MM.1S (cell line): ENCODE data around the gene STIL.

ENCODE experiments used
- DNase-seq: peaks from one replicate; pipeline ENCODE4 v3.0.0-alpha.2; 2015
- H2AFZ ChIP-seq: fragments of 300-600 bp; sonication (generic); 2 replicates; pipeline ENCODE4 v1.6.0; 2016; ENCODE audit warnings: antibody characterized with exemption, low read length
- H3F3A ChIP-seq: fragments of 300-600 bp; sonication (generic); 2 replicates; pipeline ENCODE4 v1.6.1; 2016; ENCODE audit warnings: mild to moderate bottlenecking, antibody characterized with exemption, low read length, moderate library complexity, mixed read lengths; ENCODE audit not compliant: insufficient read depth
- H3K27ac ChIP-seq: fragments of 300-600 bp; sonication (generic); 2 replicates; pipeline ENCODE4 v1.5.1; 2016; ENCODE audit warnings: mild to moderate bottlenecking, low read length
- H3K27me3 ChIP-seq: fragments of 300-600 bp; sonication (generic); replicated peaks from 2 replicates; pipeline ENCODE4 v1.6.0; 2016; ENCODE audit warnings: low read length; ENCODE audit not compliant: insufficient read depth
- H3K36me3 ChIP-seq: fragments of 300-600 bp; sonication (generic); replicated peaks from 2 replicates; pipeline ENCODE4 v1.6.1; 2016; ENCODE audit warnings: mild to moderate bottlenecking, low read length, mixed read lengths; ENCODE audit not compliant: insufficient read depth
- H3K4me1 ChIP-seq: fragments of 300-600 bp; sonication (generic); 2 replicates; pipeline ENCODE4 v1.6.1; 2016; ENCODE audit warnings: low read length, mixed read lengths
- H3K4me2 ChIP-seq: fragments of 300-600 bp; sonication (generic); 2 replicates; pipeline ENCODE4 v1.6.0; 2016; ENCODE audit warnings: low read depth, low read length
- H3K4me3 ChIP-seq: fragments of 300-600 bp; sonication (generic); 2 replicates; pipeline ENCODE4 v1.5.1; 2016; ENCODE audit warnings: low read length, mixed read lengths
- H3K79me2 ChIP-seq: fragments of 300-600 bp; sonication (generic); 2 replicates; pipeline ENCODE4 v1.6.1; 2016; ENCODE audit warnings: mixed run types, low read length, mixed read lengths
- H3K9ac ChIP-seq: fragments of 300-600 bp; sonication (generic); 2 replicates; pipeline ENCODE4 v1.6.1; 2016; ENCODE audit warnings: low read length, mixed read lengths
- H3K9me2 ChIP-seq: fragments of 300-600 bp; sonication (generic); replicated peaks from 2 replicates; pipeline ENCODE4 v1.6.1; 2016; ENCODE audit warnings: mild to moderate bottlenecking, low read length, mixed read lengths; ENCODE audit not compliant: insufficient read depth
- H3K9me3 ChIP-seq: fragments of 300-600 bp; sonication (generic); replicated peaks from 2 replicates; pipeline ENCODE4 v1.6.1; 2016; ENCODE audit warnings: mild to moderate bottlenecking, low read length, mixed read lengths; ENCODE audit not compliant: insufficient read depth
- H4K20me1 ChIP-seq: fragments of 300-600 bp; sonication (generic); 2 replicates; pipeline ENCODE4 v1.6.1; 2016; ENCODE audit warnings: mild to moderate bottlenecking, low read length, moderate library complexity, mixed read lengths; ENCODE audit not compliant: insufficient read depth
- EZH2 ChIP-seq: fragments of 300-600 bp; sonication (generic); optimal IDR thresholded peaks from 2 replicates; pipeline ENCODE3; 2017; ENCODE audit warnings: low read depth, mild to moderate bottlenecking, antibody characterized with exemption, low read length, mixed read lengths
- EZH2phosphoT487 ChIP-seq: fragments of 300-600 bp; sonication (generic); IDR thresholded peaks from 2 replicates; pipeline ENCODE4 v1.6.1; 2018; ENCODE audit warnings: antibody characterized with exemption, low read length
- TF ChIP-seq, protein P1 (sequence below): fragments of 300-600 bp; sonication (generic); IDR thresholded peaks from 2 replicates; pipeline ENCODE4 v1.5.1; 2016; ENCODE audit warnings: antibody characterized with exemption, low read length, mixed read lengths

Gene STIL

DNA sequence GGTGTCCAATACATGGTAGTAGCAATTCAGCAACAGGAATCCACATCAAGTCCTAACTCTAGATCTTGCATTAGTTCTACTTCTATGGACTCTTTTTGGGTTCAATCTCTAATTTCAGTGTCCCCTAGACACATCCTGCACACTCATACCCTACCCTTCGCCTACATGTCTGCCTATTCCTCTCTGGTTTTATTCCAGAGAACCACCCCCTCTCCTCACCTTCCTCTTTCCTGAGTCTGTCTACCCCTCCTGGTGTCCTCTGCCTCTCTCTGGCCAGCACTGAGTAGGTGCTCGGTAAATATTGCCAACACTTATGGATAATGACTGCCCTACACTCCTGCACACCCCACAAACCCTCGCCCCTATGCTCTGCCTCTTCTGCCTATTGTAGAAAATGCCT lies 91.5 kb downstream of the STIL start:
- no peak for TF ChIP-seq EZH2
- Histone ChIP-seq H4K20me1 (no peaks in the 10 kb centered on the region), H3K4me3 (no peak overlapping the region), H3F3A (no peaks in the 10 kb centered on the region), H3K4me1 (no peaks in the 10 kb centered on the region), H3K4me2 (no peak overlapping the region), H3K27me3 (peaks cover 41% of the 10 kb centered on the region), H3K9ac (no peak overlapping the region), H3K27ac (no peak overlapping the region), H2AFZ (no peak overlapping the region), H3K9me3 (no peaks in the 10 kb centered on the region), H3K36me3 (no peaks in the 10 kb centered on the region), H3K9me2 (no peaks in the 10 kb centered on the region), H3K79me2 (no peaks in the 10 kb centered on the region)
- DNase-seq = no peak

DNA sequence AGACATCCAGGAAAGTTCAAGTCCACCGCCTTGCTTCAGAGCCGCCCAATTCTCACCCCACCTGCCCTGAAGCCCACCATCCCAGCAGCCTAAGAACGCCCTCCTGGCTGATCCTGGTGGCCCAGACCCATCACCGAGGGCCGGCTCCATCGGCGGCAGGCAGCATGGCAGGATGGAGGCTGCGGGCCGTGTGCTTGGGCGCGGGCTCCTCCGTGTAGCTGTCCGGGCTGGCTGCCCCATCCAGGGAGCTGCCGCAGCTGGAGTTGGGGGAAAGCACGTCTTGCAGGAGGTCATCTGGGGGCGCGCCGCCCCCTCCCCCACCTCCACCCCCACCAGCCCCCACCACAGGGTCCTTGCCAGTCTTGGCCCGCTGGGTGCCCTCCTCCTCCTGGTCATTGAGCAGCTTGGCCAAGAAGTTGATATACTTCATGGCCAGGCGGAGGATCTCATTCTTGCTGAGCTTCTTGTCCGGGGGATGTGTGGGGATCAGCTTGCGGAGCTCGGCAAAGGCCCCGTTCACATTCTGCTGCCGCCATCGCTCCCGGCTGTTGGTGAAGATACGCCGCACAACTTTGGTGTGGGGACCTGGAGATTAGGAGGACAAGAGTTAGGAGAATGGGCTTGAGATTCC lies 94.2 kb downstream of the STIL start:
- H3K4me1 ChIP-seq = no peaks in the 10 kb centered on the region
- no peaks in the 10 kb centered on the region for H4K20me1 ChIP-seq
- H3F3A ChIP-seq = no peaks in the 10 kb centered on the region
- H3K9me3 ChIP-seq = no peaks in the 10 kb centered on the region
- no peak overlapping the region for H3K9ac ChIP-seq
- no peak for DNase-seq
- peaks cover 17% of the 10 kb centered on the region for H3K27me3 ChIP-seq
- TF ChIP-seq EZH2 = no peak
- no peak for TF ChIP-seq EZH2phosphoT487
- TF ChIP-seq, protein P1, sequence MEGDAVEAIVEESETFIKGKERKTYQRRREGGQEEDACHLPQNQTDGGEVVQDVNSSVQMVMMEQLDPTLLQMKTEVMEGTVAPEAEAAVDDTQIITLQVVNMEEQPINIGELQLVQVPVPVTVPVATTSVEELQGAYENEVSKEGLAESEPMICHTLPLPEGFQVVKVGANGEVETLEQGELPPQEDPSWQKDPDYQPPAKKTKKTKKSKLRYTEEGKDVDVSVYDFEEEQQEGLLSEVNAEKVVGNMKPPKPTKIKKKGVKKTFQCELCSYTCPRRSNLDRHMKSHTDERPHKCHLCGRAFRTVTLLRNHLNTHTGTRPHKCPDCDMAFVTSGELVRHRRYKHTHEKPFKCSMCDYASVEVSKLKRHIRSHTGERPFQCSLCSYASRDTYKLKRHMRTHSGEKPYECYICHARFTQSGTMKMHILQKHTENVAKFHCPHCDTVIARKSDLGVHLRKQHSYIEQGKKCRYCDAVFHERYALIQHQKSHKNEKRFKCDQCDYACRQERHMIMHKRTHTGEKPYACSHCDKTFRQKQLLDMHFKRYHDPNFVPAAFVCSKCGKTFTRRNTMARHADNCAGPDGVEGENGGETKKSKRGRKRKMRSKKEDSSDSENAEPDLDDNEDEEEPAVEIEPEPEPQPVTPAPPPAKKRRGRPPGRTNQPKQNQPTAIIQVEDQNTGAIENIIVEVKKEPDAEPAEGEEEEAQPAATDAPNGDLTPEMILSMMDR = no peak
- H3K9me2 ChIP-seq = no peaks in the 10 kb centered on the region
- H3K27ac ChIP-seq = no peak overlapping the region
- no peak overlapping the region for H3K4me2 ChIP-seq
- no peaks in the 10 kb centered on the region for H3K79me2 ChIP-seq
- no peak overlapping the region for H3K4me3 ChIP-seq
- no peaks in the 10 kb centered on the region for H3K36me3 ChIP-seq
- H2AFZ ChIP-seq = no peak overlapping the region

DNA sequence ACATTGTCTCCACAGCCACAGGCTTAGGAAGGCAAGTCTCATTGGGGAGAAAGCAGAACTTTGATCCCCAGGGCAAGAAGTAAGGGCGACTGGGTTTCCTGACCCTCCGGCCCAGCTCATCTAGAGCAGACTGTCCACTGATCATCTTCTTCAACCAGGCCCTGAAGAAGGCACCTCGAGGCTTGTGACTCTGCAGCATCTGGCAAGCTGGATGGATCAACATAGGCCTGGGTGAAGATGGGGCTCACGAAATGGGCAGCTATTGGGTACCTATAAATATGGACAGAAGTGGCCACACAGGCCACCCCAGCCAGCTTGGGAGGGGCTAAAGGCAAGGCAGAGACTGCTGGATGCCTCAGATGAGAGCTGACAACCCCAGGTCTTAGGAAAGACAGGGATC lies 94.9 kb downstream of the STIL start:
- Histone ChIP-seq H3K27me3 (peaks cover 10% of the 10 kb centered on the region), H4K20me1 (no peaks in the 10 kb centered on the region), H3K9me2 (no peaks in the 10 kb centered on the region), H3K36me3 (no peaks in the 10 kb centered on the region), H2AFZ (no peak overlapping the region), H3F3A (no peaks in the 10 kb centered on the region), H3K27ac (no peak overlapping the region), H3K9me3 (no peaks in the 10 kb centered on the region), H3K4me1 (no peaks in the 10 kb centered on the region), H3K79me2 (no peaks in the 10 kb centered on the region), H3K4me2 (no peak overlapping the region), H3K9ac (no peak overlapping the region), H3K4me3 (no peak overlapping the region)
- DNase-seq = no peak
- TF ChIP-seq EZH2 (no peak), EZH2phosphoT487 (no peak)
- TF ChIP-seq, protein P1 = no peak

DNA sequence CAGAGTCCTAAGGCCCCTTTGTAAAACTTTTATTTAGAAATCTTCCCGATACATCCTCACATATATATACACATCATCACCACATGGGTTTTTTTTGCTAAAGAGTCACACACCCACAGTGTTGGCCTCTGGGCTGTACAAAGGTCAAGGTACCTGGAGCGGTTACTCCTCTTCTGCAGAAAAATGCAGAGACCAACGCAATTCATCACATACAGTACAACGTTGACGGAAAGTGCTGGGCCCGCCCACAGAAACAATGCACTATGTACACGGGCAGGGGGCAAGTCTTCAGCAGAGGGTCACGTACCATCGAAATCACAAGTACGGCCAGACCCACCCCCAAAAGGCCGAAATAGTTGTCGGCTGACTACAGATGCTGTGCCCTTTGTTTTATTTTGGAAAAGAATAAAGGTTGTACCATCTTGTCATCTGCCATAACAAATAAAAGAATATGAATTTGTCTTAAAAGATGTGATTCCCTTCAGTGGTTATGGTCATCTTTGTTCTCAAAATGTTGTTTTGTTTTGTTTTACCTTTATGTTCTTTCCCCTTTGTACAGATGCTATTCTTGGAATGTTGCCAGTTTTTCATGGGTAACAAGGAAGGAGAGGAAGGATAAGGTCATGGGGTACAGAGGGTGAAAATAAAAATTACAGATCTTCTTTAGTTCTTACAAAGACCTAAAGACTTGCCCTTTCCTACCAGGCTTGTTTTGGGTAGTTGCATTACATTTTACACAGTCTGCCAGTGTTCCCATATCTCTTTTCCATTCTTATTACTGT lies 97.5 kb downstream of the STIL start:
- Histone ChIP-seq H4K20me1 (no peaks in the 10 kb centered on the region), H3K9ac (no peak overlapping the region), H3K27me3 (no peaks in the 10 kb centered on the region), H3K4me1 (no peaks in the 10 kb centered on the region), H3K27ac (no peak overlapping the region), H3K9me2 (no peaks in the 10 kb centered on the region), H3K4me2 (no peak overlapping the region), H3K79me2 (no peaks in the 10 kb centered on the region), H3K36me3 (no peaks in the 10 kb centered on the region), H2AFZ (no peak overlapping the region), H3K4me3 (no peak overlapping the region), H3K9me3 (no peaks in the 10 kb centered on the region), H3F3A (no peaks in the 10 kb centered on the region)
- TF ChIP-seq EZH2phosphoT487 = no peak
- TF ChIP-seq EZH2 = no peak
- TF ChIP-seq, protein P1 = no peak
- no peak for DNase-seq
